ENCODE measurements around the gene ITSN2. TPM values are rescaled to one million over a fixed set of nuclear protein-coding genes. Genes with fewer than 3 reads are reported as not detected.

Gene ITSN2
- polyA plus RNA-seq, 1 donor from 2014 or later = 10.6 TPM

- H4K20me1 ChIP-seq (ENCODE audit: insufficient read depth) = no peaks in the 10 kb centered on the region
- H3K36me3 ChIP-seq (ENCODE audit: insufficient read depth, low read length) = no peaks in the 10 kb centered on the region
- no peak overlapping the region for H2AFZ ChIP-seq (ENCODE audit: low read depth, low read length)
- H3K4me3 ChIP-seq (ENCODE audit: low read length) = no peak overlapping the region
- no peaks in the 10 kb centered on the region for H3K9me2 ChIP-seq (ENCODE audit: insufficient read depth, low read length)
- H3K4me2 ChIP-seq (ENCODE audit: low read length) = no peak overlapping the region
- H3K79me2 ChIP-seq (replicated peaks; ENCODE audit: insufficient read depth, low read length) = no peaks in the 10 kb centered on the region
- H3F3A ChIP-seq (ENCODE audit: insufficient read depth, low read length, poor library complexity, severe bottlenecking) = no peaks in the 10 kb centered on the region
- H3K9ac ChIP-seq (ENCODE audit: low read length) = no peak overlapping the region
- no peak overlapping the region for H3K27ac ChIP-seq (ENCODE audit: low read length)
- H3K27me3 ChIP-seq (ENCODE audit: insufficient read depth, low read depth, low read length) = no peaks in the 10 kb centered on the region
- TF ChIP-seq EP300 (conservative IDR thresholded peaks at IDR 0.05; ENCODE audit: poor library complexity, severe bottlenecking) (no peak), CTCF (IDR thresholded peaks at IDR 0.05; ENCODE audit: poor library complexity, severe bottlenecking) (no peak), RAD21 (conservative IDR thresholded peaks at IDR 0.05) (no peak), REST (IDR thresholded peaks at IDR 0.05; ENCODE audit: borderline replicate concordance) (no peak), SMC3 (conservative IDR thresholded peaks at IDR 0.05; ENCODE audit: poor library complexity) (no peak), TAF1 (IDR thresholded peaks at IDR 0.05; ENCODE audit: low read depth) (no peak), EZH2 (IDR thresholded peaks at IDR 0.05; ENCODE audit: borderline replicate concordance, insufficient read depth, low read length, poor library complexity, severe bottlenecking) (no peak), POLR2AphosphoS5 (IDR thresholded peaks at IDR 0.05) (no peak), MXI1 (conservative IDR thresholded peaks at IDR 0.05; ENCODE audit: poor library complexity, severe bottlenecking) (no peak)
- no peaks in the 10 kb centered on the region for H3K9me3 ChIP-seq (ENCODE audit: low read length)
Measured at GRCh38 chr2:24208490-24208889, 151.8 kb downstream of the ITSN2 start.

DNA sequence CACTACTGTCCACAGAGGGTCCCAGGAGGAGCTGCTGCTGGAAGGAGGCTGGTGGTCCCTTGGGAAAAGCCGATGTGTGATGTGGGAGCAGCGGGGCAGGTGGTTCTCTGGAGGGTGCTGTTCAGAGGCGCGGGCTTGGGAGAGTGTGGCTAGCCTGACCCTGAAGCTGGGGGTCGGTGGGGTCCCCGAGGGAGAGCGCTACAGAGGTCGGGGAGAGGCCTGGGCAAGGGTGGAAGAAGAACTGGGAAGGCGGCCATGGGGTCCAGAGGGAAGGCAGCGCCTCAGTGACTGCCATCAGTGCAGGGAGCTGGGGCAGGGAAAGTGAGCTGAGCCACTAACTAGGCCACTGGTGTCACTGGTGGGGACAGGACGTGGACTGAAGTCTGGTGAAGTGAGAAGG lies 153.0 kb downstream of the ITSN2 start:
- H2AFZ ChIP-seq (ENCODE audit: low read depth, low read length) = no peak overlapping the region
- H3K27ac ChIP-seq (ENCODE audit: low read length) = no peak overlapping the region
- no peak overlapping the region for H3K4me2 ChIP-seq (ENCODE audit: low read length)
- H3K27me3 ChIP-seq (ENCODE audit: insufficient read depth, low read depth, low read length) = no peaks in the 10 kb centered on the region
- H4K20me1 ChIP-seq (ENCODE audit: insufficient read depth) = no peaks in the 10 kb centered on the region
- H3K9me3 ChIP-seq (ENCODE audit: low read length) = no peaks in the 10 kb centered on the region
- TF ChIP-seq REST (IDR thresholded peaks at IDR 0.05; ENCODE audit: borderline replicate concordance) = no peak
- TF ChIP-seq MXI1 (conservative IDR thresholded peaks at IDR 0.05; ENCODE audit: poor library complexity, severe bottlenecking) = no peak
- no peak for TF ChIP-seq SMC3 (conservative IDR thresholded peaks at IDR 0.05; ENCODE audit: poor library complexity)
- no peak for TF ChIP-seq EP300 (conservative IDR thresholded peaks at IDR 0.05; ENCODE audit: poor library complexity, severe bottlenecking)
- no peak for TF ChIP-seq EZH2 (IDR thresholded peaks at IDR 0.05; ENCODE audit: borderline replicate concordance, insufficient read depth, low read length, poor library complexity, severe bottlenecking)
- no peak for TF ChIP-seq POLR2AphosphoS5 (IDR thresholded peaks at IDR 0.05)
- no peak for TF ChIP-seq CTCF (IDR thresholded peaks at IDR 0.05; ENCODE audit: poor library complexity, severe bottlenecking)
- no peak for TF ChIP-seq TAF1 (IDR thresholded peaks at IDR 0.05; ENCODE audit: low read depth)
- TF ChIP-seq RAD21 (conservative IDR thresholded peaks at IDR 0.05) = no peak
- no peaks in the 10 kb centered on the region for H3K79me2 ChIP-seq (replicated peaks; ENCODE audit: insufficient read depth, low read length)
- no peaks in the 10 kb centered on the region for H3K36me3 ChIP-seq (ENCODE audit: insufficient read depth, low read length)
- H3F3A ChIP-seq (ENCODE audit: insufficient read depth, low read length, poor library complexity, severe bottlenecking) = no peaks in the 10 kb centered on the region
- H3K9ac ChIP-seq (ENCODE audit: low read length) = no peak overlapping the region
- H3K9me2 ChIP-seq (ENCODE audit: insufficient read depth, low read length) = no peaks in the 10 kb centered on the region
- no peak overlapping the region for H3K4me3 ChIP-seq (ENCODE audit: low read length)
